Neural crest cell (in vitro differentiated cells): Measurements from ENCODE around the gene MYO16. TPM values are rescaled to one million over a fixed set of nuclear protein-coding genes. Genes with fewer than 3 reads are reported as not detected.

ENCODE experiments used
- DNase-seq: peaks from one replicate; pipeline ENCODE4 v3.0.0; 2021; ENCODE audit warnings: low read depth, mixed read lengths, low spot score
- H3K27ac Mint-ChIP-seq: one replicate; pipeline ENCODE4 v1.8.0; 2021; ENCODE audit warnings: mild to moderate bottlenecking, mixed read lengths; ENCODE audit not compliant: unreplicated experiment
- H3K27me3 Mint-ChIP-seq: 2 replicates; pipeline ENCODE4 v1.8.0; 2021; ENCODE audit warnings: low read depth, mild to moderate bottlenecking, mixed read lengths
- H3K36me3 Mint-ChIP-seq: 2 replicates; pipeline ENCODE4 v1.8.0; 2021; ENCODE audit warnings: low read depth, mild to moderate bottlenecking, mixed read lengths
- H3K4me1 Mint-ChIP-seq: 2 replicates; pipeline ENCODE4 v1.8.0; 2021; ENCODE audit warnings: mixed read lengths
- H3K4me3 Mint-ChIP-seq: one replicate; pipeline ENCODE4 v1.8.0; 2021; ENCODE audit warnings: mild to moderate bottlenecking, mixed read lengths
- H3K9me3 Mint-ChIP-seq: 2 replicates; pipeline ENCODE4 v1.8.0; 2021; ENCODE audit warnings: mixed read lengths
- total RNA-seq: library from RNA; stranded (reverse); gene quantifications from 2 replicates; pipeline ENCODE4 v1.2.1, GENCODE V29; 2021
- TF ChIP-seq, protein P1 (sequence below): fragments of 200-600 bp; sonication (generic); conservative IDR thresholded peaks from 2 replicates; pipeline ENCODE4 v1.5.0; 2021; ENCODE audit warnings: antibody characterized with exemption, mild to moderate bottlenecking

MYO16 gene
- total RNA-seq, 1 donor from 2014 or later = 3.3 TPM

GRCh38 chr13:108789476-108789875 lies 160.1 kb downstream of the MYO16 start:
- no peak for DNase-seq
- no peaks in the 10 kb centered on the region for H3K36me3 Mint-ChIP-seq
- TF ChIP-seq, protein P1, sequence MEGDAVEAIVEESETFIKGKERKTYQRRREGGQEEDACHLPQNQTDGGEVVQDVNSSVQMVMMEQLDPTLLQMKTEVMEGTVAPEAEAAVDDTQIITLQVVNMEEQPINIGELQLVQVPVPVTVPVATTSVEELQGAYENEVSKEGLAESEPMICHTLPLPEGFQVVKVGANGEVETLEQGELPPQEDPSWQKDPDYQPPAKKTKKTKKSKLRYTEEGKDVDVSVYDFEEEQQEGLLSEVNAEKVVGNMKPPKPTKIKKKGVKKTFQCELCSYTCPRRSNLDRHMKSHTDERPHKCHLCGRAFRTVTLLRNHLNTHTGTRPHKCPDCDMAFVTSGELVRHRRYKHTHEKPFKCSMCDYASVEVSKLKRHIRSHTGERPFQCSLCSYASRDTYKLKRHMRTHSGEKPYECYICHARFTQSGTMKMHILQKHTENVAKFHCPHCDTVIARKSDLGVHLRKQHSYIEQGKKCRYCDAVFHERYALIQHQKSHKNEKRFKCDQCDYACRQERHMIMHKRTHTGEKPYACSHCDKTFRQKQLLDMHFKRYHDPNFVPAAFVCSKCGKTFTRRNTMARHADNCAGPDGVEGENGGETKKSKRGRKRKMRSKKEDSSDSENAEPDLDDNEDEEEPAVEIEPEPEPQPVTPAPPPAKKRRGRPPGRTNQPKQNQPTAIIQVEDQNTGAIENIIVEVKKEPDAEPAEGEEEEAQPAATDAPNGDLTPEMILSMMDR = no peak
- no peaks in the 10 kb centered on the region for H3K9me3 Mint-ChIP-seq
- H3K27ac Mint-ChIP-seq = no peak overlapping the region
- peaks cover 8% of the 10 kb centered on the region for H3K4me1 Mint-ChIP-seq
- H3K27me3 Mint-ChIP-seq = no peaks in the 10 kb centered on the region
- no peak overlapping the region for H3K4me3 Mint-ChIP-seq

- H3K4me1 Mint-ChIP-seq = no peaks in the 10 kb centered on the region
- H3K27me3 Mint-ChIP-seq = no peaks in the 10 kb centered on the region
- TF ChIP-seq, protein P1 = no peak
- H3K27ac Mint-ChIP-seq = no peak overlapping the region
- H3K4me3 Mint-ChIP-seq = no peak overlapping the region
- DNase-seq = no peak
- no peaks in the 10 kb centered on the region for H3K36me3 Mint-ChIP-seq
- peaks cover 3% of the 10 kb centered on the region for H3K9me3 Mint-ChIP-seq
Measured at GRCh38 chr13:108795841-108796240, 166.4 kb downstream of the MYO16 start.

GRCh38 chr13:108797354-108797753 lies 167.9 kb downstream of the MYO16 start:
- no peak overlapping the region for H3K27ac Mint-ChIP-seq
- H3K4me3 Mint-ChIP-seq = no peak overlapping the region
- no peaks in the 10 kb centered on the region for H3K27me3 Mint-ChIP-seq
- H3K36me3 Mint-ChIP-seq = no peaks in the 10 kb centered on the region
- no peaks in the 10 kb centered on the region for H3K4me1 Mint-ChIP-seq
- DNase-seq = no peak
- H3K9me3 Mint-ChIP-seq = peaks cover 3% of the 10 kb centered on the region
- TF ChIP-seq, protein P1 = no peak

DNA sequence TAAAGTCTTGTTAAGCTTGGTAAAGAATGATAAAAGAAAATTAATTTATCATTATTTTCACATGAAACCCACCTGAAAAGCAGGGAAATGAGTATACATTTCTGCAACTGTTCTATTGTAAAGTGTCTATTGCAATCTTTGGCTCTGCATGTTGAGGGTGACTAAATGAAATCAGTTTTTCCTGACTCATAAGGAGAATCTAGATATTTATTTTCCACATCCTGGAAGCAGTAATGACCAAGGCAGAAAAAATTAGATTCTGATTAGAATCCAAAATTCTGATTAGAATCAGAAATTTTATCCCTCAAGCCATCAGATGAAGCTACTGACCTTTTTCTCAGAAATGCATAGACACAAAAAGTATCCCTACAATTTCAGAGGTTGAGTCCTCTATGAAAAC lies 178.4 kb downstream of the MYO16 start:
- Mint-ChIP-seq H3K27me3 (no peaks in the 10 kb centered on the region), H3K4me3 (no peak overlapping the region), H3K36me3 (no peaks in the 10 kb centered on the region), H3K4me1 (no peaks in the 10 kb centered on the region), H3K27ac (no peak overlapping the region), H3K9me3 (peaks cover 6% of the 10 kb centered on the region)
- DNase-seq = no peak
- TF ChIP-seq, protein P1 = no peak

- H3K36me3 Mint-ChIP-seq = no peaks in the 10 kb centered on the region
- no peak overlapping the region for H3K27ac Mint-ChIP-seq
- H3K4me3 Mint-ChIP-seq = no peak overlapping the region
- H3K27me3 Mint-ChIP-seq = no peaks in the 10 kb centered on the region
- TF ChIP-seq, protein P1 = no peak
- DNase-seq = no peak
- peaks cover 6% of the 10 kb centered on the region for H3K9me3 Mint-ChIP-seq
- no peaks in the 10 kb centered on the region for H3K4me1 Mint-ChIP-seq
Measured at GRCh38 chr13:108812165-108812564, 182.8 kb downstream of the MYO16 start.

- no peak overlapping the region for H3K4me3 Mint-ChIP-seq
- H3K9me3 Mint-ChIP-seq = peaks cover 8% of the 10 kb centered on the region
- H3K36me3 Mint-ChIP-seq = no peaks in the 10 kb centered on the region
- no peaks in the 10 kb centered on the region for H3K27me3 Mint-ChIP-seq
- no peak overlapping the region for H3K27ac Mint-ChIP-seq
- H3K4me1 Mint-ChIP-seq = no peaks in the 10 kb centered on the region
- TF ChIP-seq, protein P1 = no peak
- DNase-seq = no peak
Measured at GRCh38 chr13:108812661-108813060, 183.2 kb downstream of the MYO16 start.
